ENCODE results near the gene MEF2C.
A peak's percentile ranks its signal among the peaks of the same experiment; 100 is the strongest.

MEF2C gene

DNA sequence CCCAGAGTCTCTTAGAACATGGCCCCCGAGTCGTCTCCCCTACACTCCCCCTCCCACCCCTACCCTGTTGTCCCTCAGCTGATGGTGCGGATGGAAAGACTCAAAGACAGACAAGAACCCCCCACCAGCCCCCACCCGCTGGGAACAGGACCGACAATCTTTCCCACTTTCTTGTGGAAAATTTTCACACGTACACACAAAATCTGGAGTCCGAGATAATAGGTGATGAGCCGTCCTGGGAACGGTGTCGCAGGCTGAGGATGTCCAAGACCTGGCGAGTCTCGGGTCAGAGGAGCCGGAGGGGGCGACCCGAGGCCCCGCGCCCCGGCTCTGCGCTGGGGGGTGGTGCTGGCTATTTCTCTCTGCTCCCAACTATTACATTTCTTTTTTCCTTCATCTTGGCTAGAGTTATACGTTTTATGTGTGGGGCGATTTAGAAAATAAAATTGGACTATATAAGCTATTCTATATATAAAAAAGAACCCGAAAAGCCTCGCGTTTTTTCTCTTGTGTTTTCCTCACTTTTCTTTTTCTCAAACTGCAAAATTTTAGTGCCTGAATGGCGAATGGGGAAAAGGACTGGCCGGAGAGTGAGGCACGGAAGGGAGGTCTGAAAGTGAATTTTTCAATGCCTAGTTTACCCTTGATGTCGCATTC is 188.8 kb downstream of the MEF2C start:
- DNase-seq (ENCODE audit: low read depth): no peak
- TF ChIP-seq CTCF (conservative IDR thresholded peaks at IDR 0.05; ENCODE audit: low read depth, low read length): no peak
- H3K4me3 ChIP-seq (ENCODE audit: low read depth, low read length): no peak overlapping the region

GRCh38 chr5:88693071-88693932 is 189.7 kb downstream of the MEF2C start:
- H3K4me3 ChIP-seq (ENCODE audit: low read depth, low read length): no peak overlapping the region
- DNase-seq (ENCODE audit: low read depth): no peak
- no peak for TF ChIP-seq CTCF (conservative IDR thresholded peaks at IDR 0.05; ENCODE audit: low read depth, low read length)

DNA sequence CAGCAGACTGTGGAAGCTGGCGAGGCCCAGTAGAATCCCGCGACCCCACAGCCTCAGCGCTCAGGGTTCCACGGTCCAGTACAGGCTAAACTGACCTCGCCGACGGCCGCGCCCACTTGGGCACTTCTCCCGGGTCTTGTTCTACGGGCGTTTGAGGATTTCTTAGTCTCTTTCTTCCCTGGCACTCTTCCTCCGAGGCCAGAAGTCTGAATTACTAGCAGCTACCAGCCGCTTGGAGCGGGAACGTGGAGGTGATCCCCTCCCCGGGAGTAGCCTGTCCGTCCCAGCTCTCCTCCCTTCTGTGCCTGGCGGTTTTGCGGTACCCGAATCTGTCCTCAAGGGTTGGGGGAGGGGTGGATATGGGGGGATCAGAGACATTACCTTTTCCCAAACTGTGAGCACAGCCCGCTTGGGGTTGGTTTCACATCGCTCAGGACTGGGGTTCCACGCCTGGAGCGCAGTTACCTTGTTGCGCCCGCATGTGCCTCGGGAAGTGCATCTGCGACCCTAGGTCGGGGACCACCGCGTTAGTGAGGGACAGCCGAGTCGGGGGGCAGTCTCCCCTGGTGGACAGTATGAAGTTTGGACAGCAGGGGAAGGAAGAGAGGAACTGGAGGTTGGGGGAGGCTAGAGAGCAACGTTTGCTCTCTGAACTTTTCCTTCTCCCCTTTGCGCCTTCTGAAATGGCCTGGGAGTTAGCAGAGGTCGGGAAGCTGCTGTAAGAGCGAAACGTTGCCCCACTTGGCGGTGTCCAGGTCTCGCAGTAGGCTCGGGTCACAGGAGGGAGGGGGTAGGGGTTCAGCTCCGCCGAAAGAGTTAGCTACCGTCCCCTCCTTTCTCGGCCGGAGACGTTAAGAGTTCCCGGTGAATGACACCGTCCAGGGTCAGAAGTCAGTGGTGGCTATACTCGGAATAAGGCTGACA is 190.8 kb downstream of the MEF2C start:
- no peak overlapping the region for H3K4me3 ChIP-seq (ENCODE audit: low read depth, low read length)
- no peak for TF ChIP-seq CTCF (conservative IDR thresholded peaks at IDR 0.05; ENCODE audit: low read depth, low read length)
- DNase-seq (ENCODE audit: low read depth): no peak

DNA sequence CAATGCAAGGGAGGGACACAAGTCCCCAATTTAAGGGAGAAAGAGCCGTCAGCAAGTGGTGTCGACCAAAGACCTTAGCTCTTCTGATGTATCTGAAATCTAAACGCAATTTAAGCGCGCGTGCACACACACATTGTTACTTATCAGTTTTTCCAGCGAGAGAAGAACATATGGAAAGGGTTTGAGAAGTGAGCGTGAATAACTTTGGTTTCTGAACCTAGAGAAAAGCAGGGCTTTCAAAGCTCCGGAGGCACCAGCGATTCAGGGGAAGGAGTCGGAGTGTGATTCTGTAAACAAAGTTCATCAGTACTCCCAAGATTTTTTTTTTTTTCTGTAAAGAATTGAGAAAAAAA is 191.8 kb downstream of the MEF2C start:
- DNase-seq (ENCODE audit: low read depth): no peak
- no peak for TF ChIP-seq CTCF (conservative IDR thresholded peaks at IDR 0.05; ENCODE audit: low read depth, low read length)
- no peak overlapping the region for H3K4me3 ChIP-seq (ENCODE audit: low read depth, low read length)

DNA sequence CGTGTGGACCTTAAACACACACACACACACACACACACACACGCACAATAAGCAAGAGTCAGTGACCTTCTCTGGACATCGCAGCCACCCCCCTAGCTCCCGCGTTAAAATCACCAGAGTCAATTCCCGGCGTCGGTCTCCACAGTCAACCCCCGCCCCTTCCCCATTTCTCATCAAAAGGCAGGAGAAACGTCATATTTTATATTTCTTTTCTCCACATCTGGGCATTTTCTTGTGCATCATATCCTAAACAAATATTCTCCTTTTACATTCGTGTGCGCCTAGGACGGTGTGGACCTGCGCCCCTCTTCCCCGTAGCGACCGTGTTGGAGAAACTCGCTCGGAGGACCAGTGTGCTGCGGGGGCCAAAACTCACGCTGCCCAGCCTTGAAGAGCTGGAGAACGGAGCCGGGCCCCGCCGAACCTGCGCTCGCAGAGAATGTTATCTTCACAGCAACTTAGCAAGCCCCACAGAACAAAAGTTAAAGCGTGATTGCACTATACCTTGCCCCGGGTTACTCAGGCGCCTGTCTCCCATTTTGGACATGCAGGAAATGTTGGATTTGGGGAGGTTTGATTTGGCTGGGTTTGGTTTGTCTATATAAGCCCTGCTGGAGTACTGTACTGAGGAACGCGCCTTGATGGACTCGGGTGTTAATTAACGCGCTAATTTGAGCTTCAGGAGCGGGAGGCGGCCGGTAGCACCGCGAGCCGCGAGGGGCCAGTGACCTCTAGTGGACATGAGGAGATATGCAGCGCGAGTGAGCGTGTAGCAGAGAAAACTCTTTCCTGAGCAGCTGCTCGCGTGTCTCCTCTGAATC is 192.4 kb downstream of the MEF2C start:
- DNase-seq (ENCODE audit: low read depth): peak; percentile 76
- TF ChIP-seq CTCF (conservative IDR thresholded peaks at IDR 0.05; ENCODE audit: low read depth, low read length): peak; percentile 97
- peak overlapping the region; percentile 13 for H3K4me3 ChIP-seq (ENCODE audit: low read depth, low read length)
